Occipital lobe (tissue), 2 donors: ENCODE data around the gene CDCP1. TPM values are rescaled to one million over a fixed set of nuclear protein-coding genes. Genes with fewer than 3 reads are reported as not detected.

Source experiments
- DNase-seq: peaks from one replicate; lab custom pipeline; 2025; lab: John Stamatoyannopoulos, UW
- total RNA-seq: library from RNA; depleted of rRNA; stranded (reverse); fragments of >200 nt; gene quantifications from one replicate; pipeline ENCODE4 v1.2.3, GENCODE V29; 2014

CDCP1 gene
- total RNA-seq, 1 donor from 2014 or later = 0.62 TPM

DNA sequence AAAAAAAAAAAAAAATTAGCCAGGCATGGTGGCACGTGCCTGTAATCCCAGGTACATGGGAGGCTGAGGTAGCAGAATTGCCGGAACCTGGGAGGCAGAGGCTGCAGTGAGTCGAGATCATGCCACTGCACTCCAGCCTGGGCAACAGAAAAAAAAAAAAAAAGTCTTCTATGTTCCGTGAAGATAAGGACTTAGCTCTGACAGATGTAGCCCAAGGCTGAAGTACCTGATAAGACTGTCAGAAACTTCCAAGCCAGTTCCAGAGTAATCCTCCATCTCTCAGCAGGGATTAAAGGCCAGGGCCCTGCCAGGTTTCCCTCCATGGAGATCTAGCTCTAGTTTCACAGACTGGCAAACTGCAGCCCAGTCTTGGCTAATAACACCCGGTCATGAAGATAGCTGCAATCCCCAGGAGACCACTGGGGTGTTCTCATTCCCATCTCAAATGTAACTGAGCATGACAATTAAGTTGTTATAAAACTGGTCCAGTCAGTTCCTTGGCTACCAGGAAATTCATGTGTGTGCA lies 8.5 kb downstream of the CDCP1 start:
- no peak for DNase-seq

DNA sequence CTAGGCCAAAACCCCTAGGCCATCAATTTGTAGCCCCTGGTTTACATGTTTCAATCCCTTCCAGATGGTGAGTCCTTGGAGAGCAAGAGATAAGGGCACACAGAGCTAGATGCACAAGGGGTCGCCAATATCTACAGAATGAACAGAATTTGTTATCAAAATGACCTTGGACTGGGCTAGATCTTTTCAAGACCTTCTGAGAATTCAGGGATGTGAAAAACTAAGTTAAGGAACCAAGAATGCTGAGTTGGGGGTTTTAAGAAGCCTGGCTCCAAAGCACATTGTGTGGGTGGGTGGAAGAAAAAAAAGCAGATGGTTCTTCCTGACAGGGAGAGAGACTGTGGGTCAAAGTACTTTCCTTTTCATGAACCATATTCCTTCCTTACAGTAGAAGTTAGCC lies 10.2 kb downstream of the CDCP1 start:
- no peak for DNase-seq

DNA sequence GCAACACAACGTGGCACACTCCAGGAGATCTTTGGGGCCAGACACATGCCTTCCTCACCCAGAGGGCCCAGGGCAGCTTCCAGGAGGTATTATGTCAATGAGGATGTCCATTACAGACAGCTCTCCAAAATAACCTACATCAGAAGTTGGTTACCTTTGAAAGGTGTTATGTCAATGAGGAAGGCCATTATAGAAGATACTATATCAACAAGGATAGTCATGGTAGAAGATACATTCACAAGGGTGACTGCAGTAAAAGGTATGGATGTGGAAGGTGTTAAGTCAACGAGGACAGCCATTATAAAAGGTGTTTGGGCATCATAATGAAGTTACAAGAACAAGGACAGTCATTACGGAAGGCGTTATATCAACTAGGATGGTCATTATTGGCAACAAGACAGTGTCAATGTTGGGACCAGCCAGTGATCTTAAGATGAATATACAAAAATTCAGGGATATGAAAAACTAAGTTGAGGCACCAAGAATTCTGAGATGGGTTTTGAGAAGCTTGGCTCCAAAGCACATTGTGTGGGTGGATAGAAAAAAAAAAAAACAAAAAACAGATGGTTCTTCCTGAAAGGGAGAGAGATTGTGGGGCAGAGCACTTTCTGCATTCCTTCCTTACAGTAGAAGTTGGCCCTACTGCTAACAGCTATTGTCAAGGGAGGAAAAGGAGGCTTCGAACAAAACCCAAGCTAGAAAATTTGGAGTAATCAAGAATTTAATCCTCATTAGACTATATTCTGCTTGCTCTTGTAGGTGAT lies 11.2 kb downstream of the CDCP1 start:
- no peak for DNase-seq

DNA sequence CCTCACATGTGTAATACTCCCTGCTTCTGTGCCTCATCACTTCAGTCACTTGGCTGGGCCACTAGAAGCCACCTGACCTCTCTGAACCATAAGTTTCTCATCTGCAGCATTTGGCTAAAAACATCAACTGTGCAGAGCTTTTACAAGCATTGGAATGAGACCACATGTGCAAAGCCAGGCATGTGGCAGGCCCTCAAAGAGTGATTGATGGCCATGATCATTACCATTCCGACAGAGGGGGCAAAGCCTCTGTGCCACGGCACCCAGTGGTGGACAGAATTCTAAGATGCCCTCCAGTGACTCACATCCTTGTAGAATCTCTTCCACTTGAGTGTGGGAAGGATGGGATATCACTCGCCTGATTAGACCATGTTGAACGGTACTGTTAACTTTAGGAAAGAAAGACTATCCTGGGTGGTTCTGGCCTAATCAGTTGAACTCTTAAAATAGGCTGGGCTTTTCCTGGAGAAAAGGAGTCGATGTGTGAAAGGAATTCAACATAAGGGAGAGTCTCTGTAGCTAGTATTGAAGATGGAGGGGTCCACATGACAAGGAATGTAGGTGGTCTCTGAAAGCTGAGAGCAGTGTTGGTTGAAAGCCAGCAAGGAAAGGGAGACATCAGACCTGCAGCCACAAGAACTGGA lies 13.5 kb downstream of the CDCP1 start:
- DNase-seq = no peak

DNA sequence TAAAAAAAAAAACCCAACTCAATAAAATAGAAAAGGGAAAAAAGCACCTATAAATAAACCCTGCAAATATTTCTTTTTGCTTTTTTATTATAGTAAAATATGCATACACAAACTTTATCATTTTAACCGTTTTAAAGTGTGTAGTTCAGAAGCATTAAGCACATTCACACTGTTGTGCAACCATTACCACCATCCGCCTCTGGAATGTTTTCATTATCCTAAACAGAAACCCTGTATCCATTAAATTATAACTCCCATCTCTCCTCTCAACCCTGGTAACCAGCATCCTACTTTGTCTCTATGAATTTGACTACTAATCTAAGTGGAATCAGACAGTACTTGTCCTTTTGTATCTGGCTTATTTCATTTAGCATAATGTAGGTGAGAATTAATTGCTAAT lies 15.0 kb downstream of the CDCP1 start:
- DNase-seq = no peak

DNA sequence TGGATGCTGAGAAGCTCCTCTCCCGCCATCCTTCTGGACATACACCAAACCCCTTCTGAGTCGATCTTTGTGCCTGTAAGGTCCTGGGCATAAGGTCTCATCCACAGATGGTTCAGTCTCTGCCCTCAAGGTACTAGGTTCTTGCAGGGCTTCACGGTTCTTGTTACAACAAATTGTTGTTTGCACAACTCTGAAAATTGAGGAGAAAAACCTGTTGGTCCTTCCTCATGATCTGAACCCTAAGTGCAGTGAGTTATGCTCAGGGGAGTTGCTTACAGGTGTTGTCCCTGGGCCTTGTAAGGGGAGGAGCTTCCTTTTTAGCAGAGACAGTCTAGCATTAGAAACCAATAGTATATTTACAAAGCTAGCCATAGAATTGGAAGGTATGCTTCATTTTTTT lies 15.7 kb downstream of the CDCP1 start:
- no peak for DNase-seq

DNA sequence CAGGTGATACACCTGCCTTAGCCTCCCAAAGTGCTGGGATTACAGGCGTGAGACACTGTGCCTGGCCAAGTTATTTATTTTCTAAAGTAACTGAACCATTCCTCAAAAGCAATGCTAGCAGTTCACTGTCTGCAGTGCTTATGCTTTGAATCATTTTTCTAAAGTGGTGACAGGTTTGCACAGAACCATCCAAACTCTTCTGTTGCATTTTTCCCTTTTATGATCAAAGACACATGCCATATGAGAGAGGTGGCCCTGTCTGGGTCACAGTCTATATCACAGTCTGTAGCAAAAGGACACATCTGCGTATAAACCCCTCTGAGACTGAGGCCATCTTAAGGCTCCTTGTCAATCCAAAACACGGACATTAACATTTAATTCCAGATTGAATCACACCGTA lies 17.2 kb downstream of the CDCP1 start:
- no peak for DNase-seq

DNA sequence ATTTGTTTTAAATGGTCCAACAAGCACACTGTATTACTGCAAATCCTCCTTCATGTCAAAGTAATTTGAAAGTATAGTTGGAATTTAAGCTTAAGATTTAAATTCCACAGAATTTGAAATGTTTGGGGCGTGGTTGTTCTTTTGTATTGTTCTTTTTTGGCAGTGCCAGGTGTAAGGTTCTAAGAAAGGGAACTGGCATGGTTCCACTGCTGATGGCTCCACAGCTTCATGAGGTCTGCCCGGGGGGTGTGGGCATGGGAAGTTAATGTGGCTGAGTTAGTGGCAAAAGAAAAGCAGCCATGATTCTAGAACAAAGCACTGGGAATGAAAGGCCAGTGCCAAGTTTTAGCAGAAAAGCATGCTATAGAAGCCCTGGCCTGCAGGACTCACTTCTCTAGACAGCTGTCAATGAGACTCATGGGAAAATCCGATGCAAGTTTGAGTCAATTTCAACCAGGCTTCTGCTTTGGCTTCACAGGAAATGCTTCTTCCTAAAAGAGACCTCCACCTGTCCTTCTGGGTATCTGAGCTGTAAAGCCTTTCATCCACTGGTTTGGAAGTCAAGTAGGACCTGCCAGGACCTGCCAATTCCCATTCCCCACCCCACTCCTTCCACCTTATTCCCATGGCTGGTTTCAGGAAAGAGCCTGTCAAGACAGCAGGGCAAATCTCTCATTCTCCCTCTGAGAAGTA lies 18.9 kb downstream of the CDCP1 start:
- DNase-seq = no peak

DNA sequence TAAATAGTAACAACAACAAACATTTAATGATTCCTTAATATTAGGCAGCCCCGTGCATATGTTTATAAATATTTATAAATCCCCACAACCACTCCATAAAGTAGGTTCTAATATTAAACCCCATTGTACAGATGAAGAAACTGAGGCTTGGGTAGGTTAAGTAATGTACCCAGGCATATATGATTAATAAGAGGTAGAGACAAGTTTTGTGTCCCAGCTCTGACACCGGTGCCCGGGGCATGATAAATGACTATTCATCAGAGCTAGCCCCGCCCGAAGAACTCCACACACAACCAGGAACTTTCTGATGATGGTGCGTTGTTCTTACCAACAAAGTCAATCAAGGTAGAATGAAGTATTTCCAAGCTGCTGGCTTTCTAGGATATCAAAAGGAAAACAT lies 19.4 kb downstream of the CDCP1 start:
- DNase-seq = no peak

DNA sequence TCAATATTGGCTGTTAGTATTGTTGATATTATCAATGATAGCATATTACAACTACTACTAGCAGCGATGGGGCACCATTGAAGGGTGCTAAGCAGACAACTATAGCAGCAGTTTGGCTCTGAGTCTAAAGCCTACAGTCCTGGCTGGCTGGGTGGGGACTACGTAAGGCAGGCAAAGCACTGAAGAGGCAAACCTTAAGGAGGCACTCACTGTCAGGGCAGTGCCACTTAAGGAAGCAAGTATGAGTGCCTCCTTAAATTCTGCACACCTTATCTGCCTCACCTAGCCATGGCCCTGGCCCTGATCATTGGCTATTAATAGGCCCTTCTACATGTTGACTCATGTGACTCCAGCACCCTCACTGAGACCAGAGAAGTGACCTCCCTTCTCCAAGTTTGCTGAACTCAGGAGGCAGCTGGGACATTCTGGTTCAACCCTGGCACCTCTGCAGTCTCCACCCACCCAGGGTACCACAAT lies 20.6 kb downstream of the CDCP1 start:
- no peak for DNase-seq

DNA sequence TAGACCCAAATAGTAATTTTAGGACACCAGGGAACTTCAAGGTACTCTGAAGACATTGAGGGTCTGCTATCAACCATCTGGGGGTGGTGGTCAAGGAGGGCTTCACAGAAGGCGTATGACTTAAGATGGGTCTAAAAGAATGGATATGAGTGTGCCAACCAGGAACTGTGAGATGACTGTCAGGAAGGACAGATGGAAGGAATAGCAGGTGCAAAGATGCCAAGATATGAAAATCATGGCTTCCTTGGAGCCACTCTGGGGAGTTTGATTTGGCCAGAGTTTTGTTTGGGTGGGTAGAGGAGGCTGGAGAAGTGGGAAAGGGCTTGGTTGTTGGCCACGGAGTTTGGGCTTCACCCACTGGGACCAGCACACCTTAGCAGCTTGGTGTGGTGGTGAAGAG lies 21.2 kb downstream of the CDCP1 start:
- no peak for DNase-seq

DNA sequence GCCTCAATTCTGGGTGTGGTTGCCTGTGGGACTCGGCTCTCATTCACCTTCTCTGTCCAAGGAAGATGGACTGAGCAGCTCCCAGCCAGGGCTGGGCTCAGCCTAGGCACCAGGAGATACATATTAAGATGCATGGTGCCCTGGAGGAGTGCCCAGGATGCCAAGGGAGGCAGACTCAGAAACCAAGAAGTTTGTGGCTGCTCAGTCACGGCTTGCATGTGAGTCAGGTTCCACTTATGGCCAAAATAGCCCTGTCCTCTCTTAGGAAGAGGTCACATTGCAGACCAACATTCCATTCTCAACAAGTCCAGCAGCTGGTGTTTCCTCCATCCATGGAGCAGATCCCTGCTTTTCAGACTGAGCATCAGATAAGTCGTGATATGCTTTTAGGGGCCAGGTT lies 21.8 kb downstream of the CDCP1 start:
- no peak for DNase-seq

DNA sequence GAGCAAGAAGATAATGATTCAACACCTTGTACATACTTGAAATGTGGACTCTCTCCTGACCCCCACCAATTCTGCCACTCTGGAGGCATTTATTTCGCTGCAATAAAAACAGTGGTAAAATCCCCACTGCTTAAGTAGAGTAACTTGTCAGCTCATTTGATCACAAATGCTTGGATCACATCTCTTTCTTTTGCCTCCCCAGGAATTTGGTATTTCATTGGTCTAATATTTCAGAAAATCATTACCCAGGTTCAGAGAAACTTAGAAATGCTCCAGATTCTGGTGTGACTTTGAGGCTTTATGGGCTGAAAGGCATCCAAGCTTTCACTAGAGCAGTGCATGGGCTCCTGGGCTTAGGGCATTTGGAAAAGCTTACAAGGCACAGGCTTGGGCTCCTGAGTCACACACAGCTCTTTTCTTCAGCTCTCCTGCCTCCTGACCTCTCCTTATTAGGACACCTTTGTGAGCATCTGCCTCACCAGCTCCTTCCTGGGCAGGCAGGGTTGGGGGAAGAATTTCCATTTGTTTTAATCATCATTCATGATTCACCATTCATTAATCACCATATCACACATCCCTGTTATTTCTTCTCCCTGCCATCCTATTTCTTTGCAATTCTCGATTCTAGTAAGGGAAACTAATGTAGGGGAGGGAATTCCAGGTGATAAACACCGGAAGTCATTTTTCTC lies 22.5 kb downstream of the CDCP1 start:
- DNase-seq = no peak

DNA sequence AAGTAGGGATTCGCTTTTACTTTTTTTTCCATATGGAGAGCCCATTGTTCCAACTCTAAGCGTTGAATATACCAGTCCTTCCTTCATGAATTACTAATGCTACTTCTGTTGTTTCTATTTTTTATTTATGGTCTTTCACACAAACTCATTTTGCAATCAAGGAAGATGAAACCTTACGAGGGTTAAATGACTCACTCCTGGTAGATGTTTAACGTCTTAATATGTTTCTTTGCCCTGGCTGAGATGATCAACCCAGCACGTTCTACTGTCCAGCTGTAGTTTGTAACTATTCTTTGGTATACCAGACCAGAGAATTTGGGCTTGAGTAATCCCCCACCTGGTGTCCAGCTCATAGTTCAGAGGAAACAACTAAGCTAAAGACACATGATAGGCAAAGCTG lies 23.1 kb downstream of the CDCP1 start:
- no peak for DNase-seq

DNA sequence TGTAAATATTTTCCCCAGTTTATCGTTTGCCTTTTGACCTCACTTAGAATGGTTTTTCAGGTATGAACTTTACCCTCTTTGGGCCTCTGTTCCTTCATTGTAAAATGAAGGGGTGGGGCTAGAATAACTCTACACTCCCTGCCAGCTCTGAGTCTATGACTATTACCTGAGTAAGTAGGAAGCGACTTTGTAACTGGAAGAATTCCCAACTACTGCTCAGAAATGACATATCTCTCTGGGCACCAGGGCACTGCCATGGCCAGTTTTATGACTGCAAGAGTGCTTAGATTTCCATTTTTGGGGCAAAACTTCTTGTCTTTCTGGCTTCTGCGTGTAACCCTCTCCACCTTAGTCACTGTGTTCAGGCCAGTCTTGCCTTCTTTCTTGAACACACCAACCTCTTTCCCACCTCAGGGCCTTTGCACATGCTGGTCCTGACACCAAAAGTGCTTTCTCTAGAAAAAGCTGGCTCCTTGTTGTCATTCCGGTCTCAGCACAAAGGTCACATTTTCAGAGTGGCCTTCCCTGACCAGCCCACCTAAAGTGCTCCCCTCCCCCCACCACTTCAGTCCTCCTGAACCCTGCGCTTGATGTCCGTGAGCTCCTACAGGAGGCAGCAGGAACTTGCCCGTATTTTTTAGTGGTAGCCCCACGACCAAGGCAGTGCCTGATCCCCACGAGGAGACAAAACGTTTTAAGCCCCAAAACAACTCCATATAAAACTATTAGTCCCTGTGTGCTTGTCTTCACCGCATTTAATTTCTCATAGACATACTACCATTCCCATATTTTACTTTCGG lies 25.6 kb downstream of the CDCP1 start:
- DNase-seq = no peak

DNA sequence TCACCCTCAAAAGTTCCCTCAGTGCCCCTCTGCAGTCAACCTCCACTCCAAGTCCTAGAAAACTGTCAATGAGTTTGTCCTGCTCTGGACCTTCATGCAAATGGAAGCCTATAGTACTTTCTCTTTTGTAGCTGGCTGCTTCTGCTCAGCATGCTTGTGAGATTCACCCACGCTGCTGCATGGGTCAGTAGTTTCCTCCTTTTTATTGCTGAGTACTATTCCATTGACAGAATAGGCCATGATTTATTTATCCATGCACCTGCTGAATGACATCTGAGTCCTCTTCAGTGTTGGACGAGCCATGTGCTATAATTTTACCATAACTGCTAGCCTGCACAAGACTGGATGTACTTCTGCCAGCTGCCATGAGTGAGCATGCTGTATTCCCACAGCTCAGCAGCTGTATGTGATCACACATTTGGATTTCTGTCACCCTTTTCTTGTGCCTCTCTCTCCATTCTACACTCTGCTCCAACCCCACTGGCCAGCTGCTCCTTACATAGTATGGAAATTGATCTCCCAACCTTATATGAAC lies 26.3 kb downstream of the CDCP1 start:
- DNase-seq = no peak

DNA sequence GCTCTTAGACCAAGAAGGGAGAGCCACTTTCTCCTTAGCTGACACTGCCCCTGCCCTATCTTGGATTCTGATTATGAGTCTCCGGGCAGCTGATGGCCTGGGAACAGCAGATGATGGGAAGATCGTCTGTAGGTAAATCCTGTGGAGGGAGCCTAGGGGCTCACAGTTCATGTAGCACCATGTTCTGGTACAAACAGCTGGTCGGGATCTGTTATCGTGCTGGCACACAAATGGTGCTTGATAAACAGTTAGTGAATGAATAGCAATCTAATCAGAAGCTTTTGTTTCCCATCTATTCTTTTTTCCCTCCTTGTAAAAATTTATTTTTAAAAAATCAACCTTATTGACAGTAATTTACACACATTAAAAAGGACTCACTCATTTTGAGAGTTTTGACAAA lies 26.8 kb downstream of the CDCP1 start:
- no peak for DNase-seq

DNA sequence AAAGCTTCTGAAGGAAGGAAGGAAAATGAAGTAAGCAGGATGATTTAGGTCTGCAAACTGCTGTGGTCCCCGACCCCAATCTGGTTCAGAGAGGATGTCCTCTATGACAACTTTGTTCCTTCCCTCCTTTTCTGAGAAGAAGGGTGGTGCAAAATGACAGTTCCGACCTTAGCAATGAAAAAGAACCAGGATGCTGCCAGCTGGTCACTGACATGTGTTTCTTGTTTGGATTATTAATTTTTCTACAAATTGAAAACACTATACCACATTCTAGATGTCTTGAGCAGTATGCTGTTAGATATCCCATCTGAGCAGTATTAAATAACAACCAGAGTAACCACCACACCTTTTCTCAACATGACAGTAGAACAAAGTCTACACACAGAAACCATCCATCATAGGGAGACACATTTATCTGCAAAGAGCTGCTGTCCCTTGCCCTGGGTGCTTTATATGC lies 27.5 kb downstream of the CDCP1 start:
- DNase-seq = no peak

DNA sequence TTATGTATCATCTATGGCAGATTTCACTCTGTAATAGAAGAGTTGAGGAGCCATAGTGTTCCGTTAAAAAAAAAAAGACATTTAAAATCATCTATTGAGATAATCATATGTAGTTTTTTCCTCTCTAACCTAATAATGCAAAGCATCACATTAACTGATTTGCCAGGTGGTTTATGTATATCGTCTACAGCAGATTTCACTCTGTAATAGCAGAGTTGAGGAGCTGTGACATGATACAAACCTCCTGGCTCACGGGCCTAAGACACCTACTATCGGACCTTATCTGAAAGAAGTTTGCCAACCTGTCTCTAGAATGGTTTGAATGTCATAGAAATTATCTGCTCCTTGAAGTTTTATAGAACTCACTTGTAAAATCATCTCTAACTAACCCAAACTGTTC lies 29.8 kb downstream of the CDCP1 start:
- no peak for DNase-seq

DNA sequence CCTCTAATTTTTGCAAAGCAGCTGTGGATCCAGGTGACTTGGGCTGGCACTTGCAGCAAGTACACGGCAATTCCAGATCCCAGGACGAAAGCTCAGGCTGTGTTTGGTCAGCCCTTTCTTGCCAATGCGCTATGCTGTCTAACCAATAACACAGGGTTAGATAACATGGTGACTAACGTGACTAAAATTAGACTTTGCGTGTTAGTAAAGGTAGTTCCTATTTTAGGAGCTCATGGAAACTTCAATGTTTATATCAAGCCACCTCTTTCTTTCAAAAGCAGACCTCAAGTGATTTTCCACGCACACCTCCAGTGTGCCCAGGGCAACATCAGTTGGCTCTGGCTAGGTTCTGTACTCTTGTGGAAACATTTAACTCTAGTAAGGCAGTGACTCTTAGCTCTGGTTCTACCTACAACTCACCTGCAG lies 32.5 kb downstream of the CDCP1 start:
- DNase-seq = no peak

DNA sequence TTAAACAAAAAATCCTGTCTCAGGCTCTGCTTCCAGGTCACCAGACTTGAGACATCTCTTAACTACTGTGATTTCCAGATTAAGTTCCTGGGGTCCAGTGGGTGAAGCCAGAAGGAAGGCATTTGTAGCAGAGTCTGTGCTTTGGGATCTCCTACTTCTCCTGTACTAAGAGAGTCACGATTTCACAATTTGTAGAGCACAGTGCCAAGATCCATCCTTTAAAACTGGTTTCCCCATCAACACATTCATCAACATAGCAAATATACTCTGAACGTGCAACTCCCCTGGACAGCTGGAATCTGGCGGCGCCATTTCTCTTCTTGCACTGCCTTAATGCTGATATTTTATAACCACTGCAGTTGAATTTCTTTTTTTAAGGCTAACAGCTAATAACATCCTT lies 33.2 kb downstream of the CDCP1 start:
- no peak for DNase-seq
